ENCODE measurements around the gene ASCL2.

DNA sequence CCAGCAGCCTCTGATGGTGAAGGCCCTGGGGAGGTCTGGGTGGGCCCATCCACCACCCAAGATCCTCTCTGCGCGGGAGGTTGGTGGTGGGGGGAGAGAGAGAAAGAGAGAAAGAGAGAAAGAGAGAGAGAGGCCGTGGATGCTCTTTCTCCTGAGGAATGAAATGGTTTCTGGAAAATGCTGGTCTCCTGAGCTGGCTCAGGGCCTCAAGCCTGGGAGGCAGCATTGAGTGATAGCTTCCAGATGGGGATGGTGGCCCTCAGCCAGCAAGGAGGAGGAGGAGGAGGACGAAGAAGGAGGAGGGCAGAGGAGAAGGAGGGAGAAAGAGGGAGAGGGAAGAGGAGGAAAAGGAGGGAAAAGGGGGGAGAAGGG is 36.0 kb upstream of the ASCL2 start:
- TF ChIP-seq GATA3 (IDR thresholded peaks at IDR 0.05; ENCODE audit: low read depth, low read length) (no peak), GATA2 (IDR thresholded peaks at IDR 0.05; ENCODE audit: low read depth, low read length) (no peak)

All from SH-SY5Y (cell line).